KMS-11 (cell line): ENCODE measurements around the gene HABP4.

Experiments
- H2AFZ ChIP-seq: fragments of 200-600 bp; sonication (generic); 2 replicates; pipeline ENCODE4 v1.6.1; 2016; ENCODE audit warnings: antibody characterized with exemption, mixed run types, low read depth
- H3K27ac ChIP-seq: fragments of 200-600 bp; sonication (generic); 2 replicates; pipeline ENCODE4 v1.6.1; 2016; ENCODE audit warnings: mild to moderate bottlenecking, mixed run types
- H3K27me3 ChIP-seq: fragments of 200-600 bp; sonication (generic); 2 replicates; pipeline ENCODE4 v1.6.1; 2017; ENCODE audit warnings: mild to moderate bottlenecking, low read depth, mixed run types, moderate library complexity; ENCODE audit not compliant: insufficient read depth
- H3K36me3 ChIP-seq: fragments of 200-600 bp; sonication (generic); 2 replicates; pipeline ENCODE4 v1.6.1; 2017; ENCODE audit warnings: mild to moderate bottlenecking, mixed run types; ENCODE audit not compliant: insufficient read depth
- H3K4me1 ChIP-seq: fragments of 200-600 bp; sonication (generic); 2 replicates; pipeline ENCODE4 v1.6.1; 2016; ENCODE audit warnings: mild to moderate bottlenecking, low read depth, mixed run types; ENCODE audit not compliant: poor library complexity, severe bottlenecking
- H3K4me2 ChIP-seq: fragments of 200-600 bp; sonication (generic); 2 replicates; pipeline ENCODE4 v1.7.0; 2016; ENCODE audit warnings: mild to moderate bottlenecking, mixed run types
- H3K4me3 ChIP-seq: fragments of 200-600 bp; sonication (generic); IDR thresholded peaks from 2 replicates; pipeline ENCODE4 v1.6.1; 2017; ENCODE audit warnings: low read depth, low read length, mixed read lengths; ENCODE audit not compliant: insufficient read depth
- H3K79me2 ChIP-seq: fragments of 200-600 bp; sonication (generic); 2 replicates; pipeline ENCODE4 v1.6.1; 2016; ENCODE audit warnings: low read depth, mixed run types; ENCODE audit not compliant: insufficient read depth
- H3K9ac ChIP-seq: fragments of 200-600 bp; sonication (generic); 2 replicates; pipeline ENCODE4 v1.6.1; 2016; ENCODE audit warnings: mild to moderate bottlenecking, mixed run types
- H4K20me1 ChIP-seq: fragments of 200-600 bp; sonication (generic); 2 replicates; pipeline ENCODE4 v1.6.1; 2016; ENCODE audit warnings: mild to moderate bottlenecking, mixed run types; ENCODE audit not compliant: insufficient read depth
- CTCF ChIP-seq: fragments of 200-600 bp; sonication (generic); conservative IDR thresholded peaks from 2 replicates; pipeline ENCODE4 v1.6.1; 2017; ENCODE audit warnings: low read depth, mild to moderate bottlenecking, antibody characterized with exemption, low read length, moderate library complexity, mixed read lengths

The HABP4 gene

GRCh38 chr9:96464426-96464825 lies 14.5 kb downstream of the HABP4 start:
- Histone ChIP-seq H3K4me1 (no peaks in the 10 kb centered on the region), H3K4me2 (no peak overlapping the region), H3K27ac (no peak overlapping the region), H3K36me3 (no peaks in the 10 kb centered on the region), H3K79me2 (no peaks in the 10 kb centered on the region), H3K4me3 (no peak overlapping the region), H4K20me1 (no peaks in the 10 kb centered on the region), H2AFZ (no peak overlapping the region), H3K9ac (no peak overlapping the region), H3K27me3 (no peaks in the 10 kb centered on the region)
- no peak for TF ChIP-seq CTCF

GRCh38 chr9:96467784-96468183 lies 17.8 kb downstream of the HABP4 start:
- Histone ChIP-seq H4K20me1 (no peaks in the 10 kb centered on the region), H3K79me2 (no peaks in the 10 kb centered on the region), H3K4me2 (no peak overlapping the region), H3K4me1 (no peaks in the 10 kb centered on the region), H3K27ac (no peak overlapping the region), H3K27me3 (no peaks in the 10 kb centered on the region), H3K9ac (no peak overlapping the region), H3K36me3 (no peaks in the 10 kb centered on the region), H2AFZ (no peak overlapping the region), H3K4me3 (no peak overlapping the region)
- no peak for TF ChIP-seq CTCF

- no peaks in the 10 kb centered on the region for H3K79me2 ChIP-seq
- H3K4me2 ChIP-seq, result no peak overlapping the region
- no peaks in the 10 kb centered on the region for H3K4me1 ChIP-seq
- no peaks in the 10 kb centered on the region for H4K20me1 ChIP-seq
- no peak overlapping the region for H3K4me3 ChIP-seq
- H3K27me3 ChIP-seq, result no peaks in the 10 kb centered on the region
- no peak overlapping the region for H2AFZ ChIP-seq
- no peaks in the 10 kb centered on the region for H3K36me3 ChIP-seq
- no peak overlapping the region for H3K27ac ChIP-seq
- TF ChIP-seq CTCF, result no peak
- no peak overlapping the region for H3K9ac ChIP-seq
These were observed 26.0 kb downstream of the HABP4 start for GRCh38 chr9:96476013-96476412.

- no peak overlapping the region for H3K27ac ChIP-seq
- no peaks in the 10 kb centered on the region for H3K36me3 ChIP-seq
- no peak for TF ChIP-seq CTCF
- no peak overlapping the region for H3K4me3 ChIP-seq
- H3K9ac ChIP-seq, result no peak overlapping the region
- H3K27me3 ChIP-seq, result no peaks in the 10 kb centered on the region
- H3K4me2 ChIP-seq, result no peak overlapping the region
- H3K4me1 ChIP-seq, result no peaks in the 10 kb centered on the region
- H4K20me1 ChIP-seq, result no peaks in the 10 kb centered on the region
- H3K79me2 ChIP-seq, result no peaks in the 10 kb centered on the region
- no peak overlapping the region for H2AFZ ChIP-seq
These were observed 26.6 kb downstream of the HABP4 start for GRCh38 chr9:96476591-96476990.

GRCh38 chr9:96478829-96479371 lies 28.9 kb downstream of the HABP4 start:
- Histone ChIP-seq H3K79me2 (no peaks in the 10 kb centered on the region), H3K27me3 (no peaks in the 10 kb centered on the region), H4K20me1 (no peaks in the 10 kb centered on the region), H3K4me2 (no peak overlapping the region), H3K4me1 (no peaks in the 10 kb centered on the region), H3K4me3 (no peak overlapping the region), H3K36me3 (no peaks in the 10 kb centered on the region), H3K27ac (no peak overlapping the region), H3K9ac (no peak overlapping the region), H2AFZ (no peak overlapping the region)
- TF ChIP-seq CTCF, result no peak
